Small intestine (tissue), 7 donors: ENCODE results near the gene PPP1R3G. TPM values are rescaled to one million over a fixed set of nuclear protein-coding genes. Genes with fewer than 3 reads are reported as not detected.
A peak's percentile ranks its signal among the peaks of the same experiment; 100 is the strongest.

ENCODE experiments used
- DNase-seq, 2 donors: peaks; one replicate each; pipeline versions ENCODE4 v3.0.0 to v3.0.0-alpha.2; 2013
- FAIRE-seq: peaks from 2 replicates; lab custom pipeline; 2012; peaks lifted over from hg19 to GRCh38; lab: Jason Lieb, UNC
- H3K27ac ChIP-seq, 3 donors: one replicate each; pipeline ENCODE4 v1.5.1; 2013; ENCODE audit warnings: low read length in 2 of 3, mild to moderate bottlenecking in 2 of 3, control low read depth in 1 of 3, inconsistent platforms in 1 of 3, low read depth in 1 of 3, moderate library complexity in 1 of 3
- H3K27me3 ChIP-seq, 3 donors: one replicate each; pipeline ENCODE4 v1.6.1; 2013; ENCODE audit warnings: low read length in 3 of 3, inconsistent platforms in 1 of 3; ENCODE audit not compliant: control insufficient read depth in 3 of 3, insufficient read depth in 3 of 3
- H3K36me3 ChIP-seq, 3 donors: one replicate each; pipeline ENCODE4 v1.6.1; 2013; ENCODE audit warnings: low read length in 3 of 3, inconsistent platforms in 1 of 3, low read depth in 1 of 3, mild to moderate bottlenecking in 1 of 3, moderate library complexity in 1 of 3; ENCODE audit not compliant: control insufficient read depth in 3 of 3, insufficient read depth in 2 of 3
- H3K4me1 ChIP-seq, 3 donors: one replicate each; pipeline ENCODE4 v1.6.1; 2013; ENCODE audit warnings: low read length in 2 of 3, inconsistent platforms in 1 of 3, low read depth in 1 of 3, mild to moderate bottlenecking in 1 of 3, moderate library complexity in 1 of 3; ENCODE audit not compliant: control insufficient read depth in 3 of 3, insufficient read depth in 2 of 3
- H3K4me3 ChIP-seq, 3 donors: one replicate each; pipeline ENCODE4 v1.5.1; 2013; ENCODE audit warnings: low read length in 3 of 3, control low read depth in 1 of 3, inconsistent platforms in 1 of 3, low read depth in 1 of 3, mild to moderate bottlenecking in 1 of 3, moderate library complexity in 1 of 3
- H3K9me3 ChIP-seq, 2 donors: one replicate each; pipeline ENCODE4 v1.6.1; 2013; ENCODE audit warnings: low read depth in 1 of 2, low read length in 1 of 2; ENCODE audit not compliant: control insufficient read depth in 2 of 2, insufficient read depth in 1 of 2
- WGBS, 3 donors: extraction: QIAGEN DNeasy Blood & Tissue Kit; methylation state at CpG; one replicate each; pipeline ENCODE4 v1.1.7; 2013; 5-methylcytosine and 5-hydroxymethylcytosine counted together
- polyA plus RNA-seq, 4 donors: library from polyadenylated mRNA; stranded (reverse) in 3 of 4; unstranded in 1 of 4; fragments of 200-250 nt in 3 of 4; fragments of 120-200 nt in 1 of 4; gene quantifications; one replicate each; pipeline versions ENCODE4 v1.2.1 to v1.2.3, GENCODE V29; 2013
- donor health status: healthy with polysubstance abuse.
- donor health status: control.
- donor health status: control.
- donor health status: Bipolar disorder and iron deficiency.
- donor health status: healthy.

Gene PPP1R3G
- polyA plus RNA-seq, 4 donors, result 0.28 to 4.1 TPM; not detected in 2

GRCh38 chr6:5108068-5108467 is 22.9 kb downstream of the PPP1R3G start:
- no peaks in the 10 kb centered on the region for H3K27me3 ChIP-seq
- H3K4me1 ChIP-seq, result peaks cover 0 to 22% (median 4%) of the 10 kb centered on the region in 3 donors
- H3K9me3 ChIP-seq, result no peaks in the 10 kb centered on the region
- H3K36me3 ChIP-seq, result peaks cover 0 to 21% (median 0%) of the 10 kb centered on the region in 3 donors
- WGBS, 3 donors, result 79 to 82% (median 80%) methylated on average over 9 of the region's 9 CpGs
- no peak for FAIRE-seq
- peak overlapping the region in 1 of 3 donors; percentile 62 for H3K27ac ChIP-seq
- DNase-seq, result peak in 1 of 2 donors; percentile 24
- H3K4me3 ChIP-seq, result no peak overlapping the region

- Histone ChIP-seq H3K4me3 (no peak overlapping the region), H3K36me3 (peaks cover 0 to 23% (median 0%) of the 10 kb centered on the region in 3 donors), H3K27me3 (no peaks in the 10 kb centered on the region), H3K27ac (peak overlapping the region in 1 of 3 donors; percentile 62), H3K4me1 (peaks cover 0 to 22% (median 4%) of the 10 kb centered on the region in 3 donors), H3K9me3 (no peaks in the 10 kb centered on the region)
- FAIRE-seq (no peak), DNase-seq (peak; percentile 53 to 57)
- 14 to 76% (median 44%) methylated on average over 6 of the region's 6 CpGs for WGBS, 3 donors
These were observed 23.5 kb downstream of the PPP1R3G start for GRCh38 chr6:5108536-5109150.

- Histone ChIP-seq H3K27me3 (no peaks in the 10 kb centered on the region), H3K27ac (peak overlapping the region in 1 of 3 donors; percentile 62), H3K4me3 (no peak overlapping the region), H3K36me3 (peaks cover 0 to 23% (median 0%) of the 10 kb centered on the region in 3 donors), H3K4me1 (peaks cover 0 to 22% (median 4%) of the 10 kb centered on the region in 3 donors), H3K9me3 (no peaks in the 10 kb centered on the region)
- FAIRE-seq, result no peak
- DNase-seq, result no peak
- whole genome bisulfite sequencing, 3 donors, result 93 to 96% (median 95%) methylated on average over 10 of the region's 10 CpGs
These were observed 24.3 kb downstream of the PPP1R3G start for GRCh38 chr6:5109436-5109835.

- Histone ChIP-seq H3K4me3 (no peak overlapping the region), H3K4me1 (peaks cover 0 to 22% (median 4%) of the 10 kb centered on the region in 3 donors), H3K27me3 (no peaks in the 10 kb centered on the region), H3K9me3 (no peaks in the 10 kb centered on the region), H3K36me3 (peaks cover 0 to 23% (median 0%) of the 10 kb centered on the region in 3 donors), H3K27ac (no peak overlapping the region)
- FAIRE-seq (no peak), DNase-seq (no peak)
- 89 to 93% (median 91%) methylated on average over 16 of the region's 16 CpGs for WGBS, 3 donors
These were observed 25.1 kb downstream of the PPP1R3G start for GRCh38 chr6:5110246-5110645.

- Histone ChIP-seq H3K27me3 (no peaks in the 10 kb centered on the region), H3K4me3 (no peak overlapping the region), H3K4me1 (peaks cover 0 to 26% (median 4%) of the 10 kb centered on the region in 3 donors), H3K9me3 (no peaks in the 10 kb centered on the region), H3K27ac (no peak overlapping the region), H3K36me3 (peaks cover 0 to 20% (median 0%) of the 10 kb centered on the region in 3 donors)
- 87 to 96% (median 92%) methylated on average over 7 of the region's 7 CpGs for WGBS, 3 donors
- FAIRE-seq, result no peak
- DNase-seq, result no peak
These were observed 26.5 kb downstream of the PPP1R3G start for GRCh38 chr6:5111626-5112025.

- no peaks in the 10 kb centered on the region for H3K9me3 ChIP-seq
- no peak overlapping the region for H3K27ac ChIP-seq
- no peak for DNase-seq
- FAIRE-seq, result no peak
- H3K4me1 ChIP-seq, result peaks cover 0 to 23% (median 4%) of the 10 kb centered on the region in 3 donors
- no peaks in the 10 kb centered on the region for H3K27me3 ChIP-seq
- H3K36me3 ChIP-seq, result peaks cover 0 to 20% (median 0%) of the 10 kb centered on the region in 3 donors
- WGBS, 3 donors, result 78 to 89% (median 87%) methylated on average over 17 of the region's 17 CpGs
- no peak overlapping the region for H3K4me3 ChIP-seq
These were observed 27.1 kb downstream of the PPP1R3G start for GRCh38 chr6:5112066-5112799.

GRCh38 chr6:5113096-5113495 is 28.0 kb downstream of the PPP1R3G start:
- Histone ChIP-seq H3K27me3 (no peaks in the 10 kb centered on the region), H3K4me3 (no peak overlapping the region), H3K27ac (no peak overlapping the region), H3K9me3 (no peaks in the 10 kb centered on the region), H3K36me3 (peaks cover 0 to 20% (median 0%) of the 10 kb centered on the region in 3 donors), H3K4me1 (peaks cover 0 to 18% (median 4%) of the 10 kb centered on the region in 3 donors)
- WGBS, 3 donors, result 94 to 97% (median 95%) methylated on average over 13 of the region's 13 CpGs
- FAIRE-seq (no peak), DNase-seq (no peak)

- DNase-seq, result peak in 1 of 2 donors; percentile 73
- WGBS, 3 donors, result 66 to 77% (median 76%) methylated on average over 10 of the region's 10 CpGs
- no peak for FAIRE-seq
These were observed 30.0 kb downstream of the PPP1R3G start for GRCh38 chr6:5115168-5115567.

More at GRCh38 chr6:5115168-5115567, 30.0 kb downstream of the PPP1R3G start:
- H3K36me3 ChIP-seq, result peaks cover 0 to 20% (median 0%) of the 10 kb centered on the region in 3 donors
- H3K4me1 ChIP-seq, result peaks cover 0 to 4% (median 0%) of the 10 kb centered on the region in 3 donors
- no peak overlapping the region for H3K27ac ChIP-seq
- no peaks in the 10 kb centered on the region for H3K27me3 ChIP-seq
- H3K4me3 ChIP-seq, result no peak overlapping the region
- H3K9me3 ChIP-seq, result no peaks in the 10 kb centered on the region
